GM21786 (cell line): ENCODE measurements around the gene DDX5.
"Not testable (repeated sequence)": the region's sequence is repeated elsewhere in the genome, so short reads cannot be mapped to it uniquely, and the experiment has no call there.

Experiments
- ATAC-seq: cut with Tn5 transposase; IDR thresholded peaks from one replicate; pipeline ENCODE4 v1.9.1; 2021; ENCODE audit not compliant: unreplicated experiment

The DDX5 gene

GRCh38 chr17:64508683-64509082 is 2.6 kb upstream of the DDX5 start:
- no peak for ATAC-seq

DNA sequence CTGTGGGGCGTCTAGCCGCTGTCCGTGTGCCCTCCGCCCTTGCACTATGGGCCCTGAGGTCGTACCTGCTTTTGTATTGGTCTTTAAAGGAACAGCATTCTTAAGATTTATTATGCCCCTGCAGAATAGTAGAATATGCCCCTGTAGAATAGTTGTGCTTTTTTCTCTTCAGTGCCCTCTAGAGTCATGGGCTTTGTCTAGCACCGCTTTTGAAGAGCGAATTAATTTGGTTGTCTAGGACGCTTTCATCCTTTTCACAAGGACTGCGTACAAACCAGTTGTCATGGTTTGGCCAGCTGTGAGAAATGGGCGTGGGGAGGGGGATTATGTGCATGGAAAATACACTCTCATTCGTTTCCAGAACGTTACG is 1.3 kb upstream of the DDX5 start:
- no peak for ATAC-seq

GRCh38 chr17:64506576-64507412 is 705 bp upstream of the DDX5 start, which contains the start of gene CEP95:
TSS of gene CEP95 (plus strand) at chr17:64506977. CDS start at chr17:64507098, 121 bp downstream.
- peak; percentile 56 for ATAC-seq

DNA sequence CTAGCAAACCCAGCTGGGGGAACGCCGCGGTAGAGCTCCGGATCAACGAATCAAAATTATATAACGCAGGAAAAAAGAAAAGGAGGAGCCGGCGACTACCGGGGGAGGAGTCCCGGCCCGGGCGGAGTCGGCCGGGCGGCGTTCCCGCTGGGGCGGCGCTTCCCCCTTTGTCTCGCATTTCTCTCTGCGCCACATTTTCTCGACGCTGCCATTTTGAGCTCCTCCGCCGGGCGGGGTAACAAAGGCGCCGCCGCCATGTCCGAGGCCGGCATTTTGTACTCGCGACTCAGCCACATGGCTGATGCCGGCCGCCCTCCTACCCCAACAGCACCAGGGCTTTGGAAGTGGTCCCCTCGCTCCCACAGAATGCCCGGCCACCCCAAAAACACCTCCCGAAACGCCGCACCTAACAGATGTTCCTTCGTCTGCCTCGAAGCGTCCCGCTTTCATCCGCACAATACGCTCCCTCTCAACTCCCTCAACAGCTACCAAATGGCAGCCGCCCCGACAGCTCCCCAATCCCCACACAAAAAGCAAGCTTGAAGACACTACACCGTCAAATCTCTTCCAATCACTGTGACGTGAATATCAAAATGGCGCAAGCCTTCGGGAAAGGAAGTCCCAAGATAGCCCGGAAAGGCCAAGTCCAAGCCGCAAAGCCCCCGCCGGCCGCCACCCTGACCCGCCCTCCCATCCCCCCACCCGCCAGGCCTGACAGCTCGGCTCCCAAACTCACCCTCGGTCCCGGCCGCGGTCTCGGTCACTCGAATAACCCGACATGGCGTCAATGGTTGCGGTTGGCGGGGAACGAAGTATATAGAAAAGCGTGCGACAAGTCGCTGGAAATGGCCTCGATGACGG is 519 bp downstream of the DDX5 start:
- peak; percentile 23 for ATAC-seq

- no peak for ATAC-seq
Measured at GRCh38 chr17:64504769-64505339, 1.2 kb downstream of the DDX5 start.

GRCh38 chr17:64503821-64504768 is 2.0 kb downstream of the DDX5 start:
- no peak for ATAC-seq

GRCh38 chr17:64503341-64503740 is 2.7 kb downstream of the DDX5 start:
- ATAC-seq, result no peak

DNA sequence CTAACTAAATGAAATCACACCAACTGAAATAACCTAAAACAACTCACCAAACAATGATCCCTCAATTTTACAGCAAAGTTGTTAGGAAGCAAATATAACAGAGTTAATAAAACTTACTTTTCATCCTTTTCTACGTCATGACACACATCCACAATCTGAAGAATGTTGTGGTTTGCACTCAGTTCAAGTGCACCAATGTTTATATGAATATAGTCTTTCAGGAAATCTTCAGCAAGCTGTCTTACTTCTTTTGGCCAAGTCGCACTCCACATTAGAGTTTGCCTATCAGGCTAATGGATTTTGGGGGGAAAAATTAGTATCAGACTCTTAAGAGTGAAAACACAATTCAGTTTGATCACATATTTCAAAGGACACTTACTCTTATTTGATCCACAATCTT is 3.3 kb downstream of the DDX5 start:
- no peak for ATAC-seq

GRCh38 chr17:64502021-64502420 is 4.1 kb downstream of the DDX5 start:
- no peak for ATAC-seq

GRCh38 chr17:64500862-64501765 is 5.0 kb downstream of the DDX5 start:
- ATAC-seq, result no peak

DNA sequence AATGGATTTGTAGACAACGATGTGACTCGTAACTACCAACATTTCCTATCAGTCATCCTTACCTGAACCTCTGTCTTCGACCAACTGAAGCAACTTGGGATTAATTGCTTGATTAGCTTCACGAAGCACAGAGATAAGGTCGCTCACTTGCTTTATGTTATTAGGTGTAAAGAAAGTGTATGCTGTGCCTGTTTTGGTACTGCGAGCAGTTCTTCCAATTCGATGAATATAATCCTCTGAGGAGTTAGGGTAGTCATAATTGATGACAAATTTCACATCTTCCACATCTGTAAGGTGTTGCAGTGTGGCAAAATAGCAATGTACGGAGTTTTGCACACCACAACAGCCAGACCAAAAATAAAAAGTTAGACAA is 5.6 kb downstream of the DDX5 start:
- ATAC-seq, result no peak

DNA sequence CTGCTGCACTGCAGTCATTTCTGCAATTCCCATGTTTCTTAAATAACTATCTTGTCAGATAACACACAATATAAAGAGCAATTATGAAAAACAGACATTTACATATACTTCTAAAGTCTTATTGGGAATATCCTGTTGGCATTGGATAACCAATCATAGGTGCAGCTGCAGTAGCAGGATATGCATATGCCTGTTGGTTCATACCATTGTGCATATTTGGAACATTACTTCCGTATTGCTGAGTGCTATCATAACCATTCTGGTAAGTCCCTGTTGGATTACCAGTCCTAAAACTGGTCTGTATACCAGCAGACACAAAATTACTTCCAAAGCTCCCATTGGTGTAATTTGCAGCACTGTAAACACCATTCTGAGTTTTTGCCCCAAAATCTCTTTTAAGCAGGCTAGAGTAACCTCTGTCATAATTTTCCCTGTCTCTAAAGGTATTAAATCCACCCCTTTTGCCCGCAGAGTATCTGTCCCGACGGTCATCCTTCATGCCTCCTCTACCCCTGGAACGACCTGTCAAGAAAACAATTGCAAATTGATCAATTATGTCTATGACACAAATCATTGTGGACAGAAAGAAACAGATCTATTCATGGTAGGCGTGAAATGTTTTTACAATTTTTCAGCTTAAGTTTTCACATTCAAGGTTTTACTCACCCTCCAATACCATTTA is 6.1 kb downstream of the DDX5 start:
- no peak for ATAC-seq

DNA sequence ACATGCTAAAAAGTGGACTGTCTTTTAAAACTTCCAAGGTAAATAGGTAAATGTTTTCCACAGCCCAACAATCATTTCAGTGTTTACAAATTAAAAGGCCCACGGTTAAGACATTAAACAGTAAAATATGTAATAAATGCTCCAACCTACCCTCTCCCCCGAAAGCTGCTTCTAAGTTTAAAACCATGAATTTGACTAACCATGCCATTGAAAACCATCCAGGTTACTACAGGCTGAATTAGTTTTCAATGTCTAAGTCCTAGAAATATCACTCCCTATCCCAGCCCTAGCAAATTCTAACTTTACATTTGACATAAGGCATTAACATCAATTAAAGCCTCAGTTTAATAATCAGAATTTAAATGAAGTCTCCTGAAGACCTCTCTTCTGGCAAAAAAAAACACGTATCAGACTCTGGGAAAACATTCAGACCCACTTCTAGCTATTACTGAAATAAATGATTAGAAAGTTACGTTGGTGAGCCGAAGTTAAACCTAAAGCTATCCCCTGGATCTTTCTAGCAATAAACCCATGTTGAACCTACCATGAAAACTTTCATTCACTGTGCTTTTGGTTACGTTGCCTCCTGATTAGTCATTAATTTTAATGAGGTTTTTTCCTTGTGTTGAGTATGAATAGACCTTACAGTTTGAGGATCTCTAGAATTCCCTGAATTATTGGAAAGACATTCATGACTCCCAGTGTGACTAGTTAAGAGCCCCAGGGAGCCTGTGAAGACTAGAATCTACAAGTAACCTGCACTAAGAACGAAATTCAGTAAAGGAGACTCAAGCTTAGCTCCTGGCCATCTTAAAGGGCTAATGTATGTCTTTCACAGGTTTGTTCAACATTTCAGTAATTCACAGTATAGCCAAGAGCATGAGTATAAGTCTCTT is 7.5 kb downstream of the DDX5 start:
- ATAC-seq, result no peak

DNA sequence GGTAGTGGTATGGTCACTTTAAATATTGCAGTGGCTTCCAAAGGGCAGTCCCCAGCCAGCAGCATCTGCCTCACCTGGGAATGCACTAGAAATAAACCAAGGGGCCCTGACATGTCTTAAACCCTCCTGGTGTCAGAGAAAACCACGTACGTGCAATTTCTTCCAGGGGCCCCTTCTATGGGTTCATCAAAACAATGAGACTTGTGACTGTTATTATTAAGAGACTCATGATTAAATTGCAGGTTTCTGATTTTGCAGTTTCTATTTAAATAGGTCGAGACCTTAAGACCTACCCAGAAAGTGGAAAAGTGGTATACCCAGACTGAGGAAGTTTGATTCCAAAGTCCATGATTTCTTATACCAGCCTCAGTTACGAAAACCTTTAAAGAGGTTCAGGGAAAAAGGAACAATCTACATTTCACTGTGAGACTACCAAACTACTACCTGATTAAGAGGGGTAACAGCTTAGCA is 8.5 kb downstream of the DDX5 start:
- ATAC-seq, result no peak

DNA sequence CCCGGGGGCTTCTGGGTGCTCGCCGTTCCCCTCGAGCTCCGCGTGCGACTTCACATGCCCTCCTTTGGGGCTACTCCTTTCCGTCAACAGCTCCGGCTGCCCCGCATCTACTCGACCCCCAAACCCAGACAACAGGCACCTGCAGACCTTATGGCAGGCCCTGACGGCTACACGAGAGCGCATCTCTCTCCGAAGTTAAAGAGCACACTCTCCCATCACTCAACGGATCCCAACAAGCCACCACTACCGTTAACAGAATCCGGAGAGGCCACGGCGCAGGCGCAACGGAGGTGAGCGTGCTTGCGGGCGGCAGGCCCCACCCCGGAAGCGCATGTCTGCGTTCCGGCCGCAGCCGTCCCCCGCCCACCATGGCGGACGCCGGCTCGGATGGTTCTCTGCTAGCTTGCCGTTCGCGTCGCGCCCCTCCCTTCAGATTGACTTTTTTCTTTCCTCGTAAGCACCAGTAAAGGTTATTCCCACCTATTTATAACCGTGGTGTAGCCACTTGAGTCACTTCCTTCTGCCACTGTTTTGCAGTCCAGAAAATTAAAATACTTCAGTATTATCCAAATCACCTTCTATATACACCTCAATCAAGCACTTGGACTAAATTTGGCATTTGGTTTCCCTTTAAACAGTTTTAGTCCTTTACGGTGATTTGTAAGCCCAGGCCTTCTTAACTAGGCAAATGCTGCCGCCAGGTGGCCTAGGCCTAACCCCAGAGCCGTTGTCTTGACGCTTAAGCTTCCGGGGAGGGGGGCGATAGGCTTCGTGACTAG is 9.1 kb downstream of the DDX5 start, which contains the start of gene POLG2:
Gene POLG2 (minus strand): TSS at position 269 of the 779 bp plus-strand sequence. CDS start 86 bp downstream, at position 183.
- ATAC-seq, result peak; percentile 73

DNA sequence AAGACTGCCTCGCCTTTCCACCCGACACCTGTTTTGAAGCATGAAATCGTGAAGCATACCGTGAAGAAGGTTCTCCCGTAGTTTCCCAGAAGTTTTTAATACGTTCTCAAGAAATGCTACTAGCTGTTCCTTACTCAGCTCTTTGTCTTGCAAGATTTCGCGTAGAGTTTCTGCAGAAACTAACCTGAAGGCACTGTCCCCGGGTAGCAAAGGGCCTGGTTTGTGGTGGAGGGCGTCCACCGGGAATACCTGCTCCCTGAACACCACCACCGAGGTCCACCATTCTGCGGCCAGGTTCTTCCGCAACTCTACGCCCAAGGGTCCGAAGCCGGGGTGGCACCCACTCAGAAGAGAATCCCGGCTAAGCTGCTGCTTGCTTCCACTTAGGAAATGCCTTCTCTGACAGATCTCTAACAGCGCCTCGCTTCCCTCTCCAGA is 9.7 kb downstream of the DDX5 start:
- ATAC-seq, result no peak

DNA sequence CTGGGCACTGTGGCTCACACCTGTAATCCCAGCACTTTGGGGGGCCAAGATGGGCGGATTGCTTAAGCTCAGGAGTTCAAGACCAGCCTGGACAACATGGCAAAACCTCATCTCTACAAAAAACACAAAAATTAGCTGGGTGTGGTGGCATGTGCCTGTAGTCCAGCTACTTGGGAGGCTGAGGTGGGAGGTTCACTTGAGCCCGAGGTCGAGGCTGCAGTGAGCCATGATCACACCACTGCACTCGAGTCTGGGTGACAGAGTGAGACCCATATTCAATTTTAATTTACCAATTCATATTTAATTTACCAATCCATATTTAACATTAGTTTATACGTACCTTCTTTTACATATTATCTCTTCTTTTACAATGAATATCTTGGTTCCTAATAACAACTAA is 10.8 kb downstream of the DDX5 start:
- not testable (repeated sequence) for ATAC-seq
